ENCODE data around the gene PPP1R2. TPM values are rescaled to one million over a fixed set of nuclear protein-coding genes. Genes with fewer than 3 reads are reported as not detected.

The PPP1R2 gene
- total and polyA plus RNA-seq, 2 of the 13 experiments (the other 11 are each of a cell fraction or from before 2014, with no cell fraction given) = 36.5 to 86.5 TPM

DNA sequence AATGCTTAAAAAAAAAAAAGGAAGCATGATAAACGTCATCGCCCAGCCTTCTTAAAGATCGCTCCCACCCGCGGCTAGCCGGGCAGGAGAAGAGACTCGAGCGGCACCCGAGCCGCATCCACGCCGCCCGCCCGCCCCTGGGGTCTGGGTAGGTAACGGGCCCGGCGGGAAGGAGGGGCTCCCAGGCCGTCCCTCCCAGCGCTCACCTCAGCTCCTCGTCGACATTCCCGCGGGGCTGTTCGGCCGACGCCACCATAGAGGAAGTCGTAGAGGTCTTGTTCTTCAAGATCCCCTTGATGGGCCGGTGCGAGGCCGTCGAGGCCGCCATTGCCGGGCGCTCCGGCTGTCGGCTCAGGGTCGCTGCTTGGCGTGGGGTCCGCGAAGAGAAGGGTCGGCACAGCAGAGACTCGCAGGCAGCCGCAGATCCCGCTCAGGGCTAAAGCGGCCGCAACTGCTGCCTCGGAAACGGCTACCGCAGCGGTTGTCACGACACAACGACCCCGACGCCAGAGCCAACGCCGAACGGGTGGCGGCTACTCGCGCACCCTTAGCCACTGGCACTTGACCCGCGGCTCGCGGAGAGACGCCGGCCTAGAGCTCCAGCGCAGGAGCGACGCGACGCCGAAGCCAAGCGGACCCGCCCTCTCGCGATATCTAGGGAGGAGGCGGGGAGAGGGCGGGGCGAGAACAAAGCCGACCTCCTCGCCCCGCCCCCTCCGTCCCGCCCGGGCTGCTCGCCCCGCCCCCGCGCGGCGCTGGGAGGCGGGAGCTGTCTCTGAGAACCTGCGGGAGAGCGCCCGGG is at the start of gene PPP1R2 (continued):
- no peak for TF ChIP-seq LCORL (IDR thresholded peaks at IDR 0.05)
- peak; percentile 87 for TF ChIP-seq LCORL (CRISPR knock-in tag; IDR thresholded peaks at IDR 0.05)
- no peak for TF ChIP-seq ZNF484 (CRISPR knock-in tag; IDR thresholded peaks at IDR 0.05; ENCODE audit: borderline replicate concordance, low read depth)
- TF ChIP-seq, protein P1, sequence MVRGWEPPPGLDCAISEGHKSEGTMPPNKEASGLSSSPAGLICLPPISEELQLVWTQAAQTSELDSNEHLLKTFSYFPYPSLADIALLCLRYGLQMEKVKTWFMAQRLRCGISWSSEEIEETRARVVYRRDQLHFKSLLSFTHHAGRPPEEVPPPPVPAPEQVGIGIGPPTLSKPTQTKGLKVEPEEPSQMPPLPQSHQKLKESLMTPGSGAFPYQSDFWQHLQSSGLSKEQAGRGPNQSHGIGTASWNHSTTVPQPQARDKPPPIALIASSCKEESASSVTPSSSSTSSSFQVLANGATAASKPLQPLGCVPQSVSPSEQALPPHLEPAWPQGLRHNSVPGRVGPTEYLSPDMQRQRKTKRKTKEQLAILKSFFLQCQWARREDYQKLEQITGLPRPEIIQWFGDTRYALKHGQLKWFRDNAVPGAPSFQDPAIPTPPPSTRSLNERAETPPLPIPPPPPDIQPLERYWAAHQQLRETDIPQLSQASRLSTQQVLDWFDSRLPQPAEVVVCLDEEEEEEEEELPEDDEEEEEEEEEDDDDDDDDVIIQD (CRISPR knock-in tag; IDR thresholded peaks at IDR 0.05; ENCODE audit: low read depth) = 0 out of 2 replicates have a peak, but pooled peaks have one; percentile 43
- TF ChIP-seq, protein P2, sequence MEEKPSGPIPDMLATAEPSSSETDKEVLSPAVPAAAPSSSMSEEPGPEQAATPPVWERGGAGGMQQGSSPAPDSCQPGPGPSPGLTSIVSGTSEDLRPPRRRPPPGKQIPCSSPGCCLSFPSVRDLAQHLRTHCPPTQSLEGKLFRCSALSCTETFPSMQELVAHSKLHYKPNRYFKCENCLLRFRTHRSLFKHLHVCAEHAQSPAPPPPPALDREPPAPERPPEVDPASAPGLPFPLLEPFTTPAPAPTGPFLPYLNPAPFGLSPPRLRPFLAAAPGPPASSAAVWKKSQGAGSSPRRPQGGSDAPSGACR (CRISPR knock-in tag; IDR thresholded peaks at IDR 0.05) = peak; percentile 87; the same call in 1 of the 2 replicates
- TF ChIP-seq ARID2 (CRISPR knock-in tag; IDR thresholded peaks at IDR 0.05; ENCODE audit: borderline replicate concordance) = 0 out of 2 replicates have a peak, but pooled peaks have one; percentile 79
- 0 out of 2 replicates have a peak, but pooled peaks have one; percentile 59 for TF ChIP-seq SIX4 (CRISPR knock-in tag; IDR thresholded peaks at IDR 0.05)
- TF ChIP-seq, protein P3, sequence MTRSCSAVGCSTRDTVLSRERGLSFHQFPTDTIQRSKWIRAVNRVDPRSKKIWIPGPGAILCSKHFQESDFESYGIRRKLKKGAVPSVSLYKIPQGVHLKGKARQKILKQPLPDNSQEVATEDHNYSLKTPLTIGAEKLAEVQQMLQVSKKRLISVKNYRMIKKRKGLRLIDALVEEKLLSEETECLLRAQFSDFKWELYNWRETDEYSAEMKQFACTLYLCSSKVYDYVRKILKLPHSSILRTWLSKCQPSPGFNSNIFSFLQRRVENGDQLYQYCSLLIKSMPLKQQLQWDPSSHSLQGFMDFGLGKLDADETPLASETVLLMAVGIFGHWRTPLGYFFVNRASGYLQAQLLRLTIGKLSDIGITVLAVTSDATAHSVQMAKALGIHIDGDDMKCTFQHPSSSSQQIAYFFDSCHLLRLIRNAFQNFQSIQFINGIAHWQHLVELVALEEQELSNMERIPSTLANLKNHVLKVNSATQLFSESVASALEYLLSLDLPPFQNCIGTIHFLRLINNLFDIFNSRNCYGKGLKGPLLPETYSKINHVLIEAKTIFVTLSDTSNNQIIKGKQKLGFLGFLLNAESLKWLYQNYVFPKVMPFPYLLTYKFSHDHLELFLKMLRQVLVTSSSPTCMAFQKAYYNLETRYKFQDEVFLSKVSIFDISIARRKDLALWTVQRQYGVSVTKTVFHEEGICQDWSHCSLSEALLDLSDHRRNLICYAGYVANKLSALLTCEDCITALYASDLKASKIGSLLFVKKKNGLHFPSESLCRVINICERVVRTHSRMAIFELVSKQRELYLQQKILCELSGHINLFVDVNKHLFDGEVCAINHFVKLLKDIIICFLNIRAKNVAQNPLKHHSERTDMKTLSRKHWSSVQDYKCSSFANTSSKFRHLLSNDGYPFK (CRISPR knock-in tag; IDR thresholded peaks at IDR 0.05; ENCODE audit: borderline replicate concordance) = peak; percentile 58; the same call in 1 of the 2 replicates
- TF ChIP-seq ZNF768 (CRISPR knock-in tag; IDR thresholded peaks at IDR 0.05) = peak; percentile 59; the same call in 1 of the 2 replicates
- peak; percentile 94 for TF ChIP-seq TAF1 (CRISPR knock-in tag; IDR thresholded peaks at IDR 0.05)
- no peak for TF ChIP-seq XRCC5 (optimal IDR thresholded peaks at IDR 0.05; ENCODE audit: low read length)
- TF ChIP-seq HDAC6 (IDR thresholded peaks at IDR 0.05; ENCODE audit: low read depth, low read length) = no peak
- TF ChIP-seq ZNF749 (CRISPR knock-in tag; IDR thresholded peaks at IDR 0.05; ENCODE audit: borderline replicate concordance) = 0 out of 2 replicates have a peak, but pooled peaks have one; percentile 21
- TF ChIP-seq, protein P4, sequence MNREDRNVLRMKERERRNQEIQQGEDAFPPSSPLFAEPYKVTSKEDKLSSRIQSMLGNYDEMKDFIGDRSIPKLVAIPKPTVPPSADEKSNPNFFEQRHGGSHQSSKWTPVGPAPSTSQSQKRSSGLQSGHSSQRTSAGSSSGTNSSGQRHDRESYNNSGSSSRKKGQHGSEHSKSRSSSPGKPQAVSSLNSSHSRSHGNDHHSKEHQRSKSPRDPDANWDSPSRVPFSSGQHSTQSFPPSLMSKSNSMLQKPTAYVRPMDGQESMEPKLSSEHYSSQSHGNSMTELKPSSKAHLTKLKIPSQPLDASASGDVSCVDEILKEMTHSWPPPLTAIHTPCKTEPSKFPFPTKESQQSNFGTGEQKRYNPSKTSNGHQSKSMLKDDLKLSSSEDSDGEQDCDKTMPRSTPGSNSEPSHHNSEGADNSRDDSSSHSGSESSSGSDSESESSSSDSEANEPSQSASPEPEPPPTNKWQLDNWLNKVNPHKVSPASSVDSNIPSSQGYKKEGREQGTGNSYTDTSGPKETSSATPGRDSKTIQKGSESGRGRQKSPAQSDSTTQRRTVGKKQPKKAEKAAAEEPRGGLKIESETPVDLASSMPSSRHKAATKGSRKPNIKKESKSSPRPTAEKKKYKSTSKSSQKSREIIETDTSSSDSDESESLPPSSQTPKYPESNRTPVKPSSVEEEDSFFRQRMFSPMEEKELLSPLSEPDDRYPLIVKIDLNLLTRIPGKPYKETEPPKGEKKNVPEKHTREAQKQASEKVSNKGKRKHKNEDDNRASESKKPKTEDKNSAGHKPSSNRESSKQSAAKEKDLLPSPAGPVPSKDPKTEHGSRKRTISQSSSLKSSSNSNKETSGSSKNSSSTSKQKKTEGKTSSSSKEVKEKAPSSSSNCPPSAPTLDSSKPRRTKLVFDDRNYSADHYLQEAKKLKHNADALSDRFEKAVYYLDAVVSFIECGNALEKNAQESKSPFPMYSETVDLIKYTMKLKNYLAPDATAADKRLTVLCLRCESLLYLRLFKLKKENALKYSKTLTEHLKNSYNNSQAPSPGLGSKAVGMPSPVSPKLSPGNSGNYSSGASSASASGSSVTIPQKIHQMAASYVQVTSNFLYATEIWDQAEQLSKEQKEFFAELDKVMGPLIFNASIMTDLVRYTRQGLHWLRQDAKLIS (CRISPR knock-in tag; IDR thresholded peaks at IDR 0.05) = peak; percentile 54; the same call in 1 of the 2 replicates
- no peak for TF ChIP-seq HNRNPL (IDR thresholded peaks at IDR 0.05; ENCODE audit: low read depth, low read length)
- TF ChIP-seq ZFP62 (CRISPR knock-in tag; IDR thresholded peaks at IDR 0.05) = no peak
- TF ChIP-seq HNF4A (CRISPR knock-in tag; IDR thresholded peaks at IDR 0.05) = no peak
- TF ChIP-seq, protein P5, sequence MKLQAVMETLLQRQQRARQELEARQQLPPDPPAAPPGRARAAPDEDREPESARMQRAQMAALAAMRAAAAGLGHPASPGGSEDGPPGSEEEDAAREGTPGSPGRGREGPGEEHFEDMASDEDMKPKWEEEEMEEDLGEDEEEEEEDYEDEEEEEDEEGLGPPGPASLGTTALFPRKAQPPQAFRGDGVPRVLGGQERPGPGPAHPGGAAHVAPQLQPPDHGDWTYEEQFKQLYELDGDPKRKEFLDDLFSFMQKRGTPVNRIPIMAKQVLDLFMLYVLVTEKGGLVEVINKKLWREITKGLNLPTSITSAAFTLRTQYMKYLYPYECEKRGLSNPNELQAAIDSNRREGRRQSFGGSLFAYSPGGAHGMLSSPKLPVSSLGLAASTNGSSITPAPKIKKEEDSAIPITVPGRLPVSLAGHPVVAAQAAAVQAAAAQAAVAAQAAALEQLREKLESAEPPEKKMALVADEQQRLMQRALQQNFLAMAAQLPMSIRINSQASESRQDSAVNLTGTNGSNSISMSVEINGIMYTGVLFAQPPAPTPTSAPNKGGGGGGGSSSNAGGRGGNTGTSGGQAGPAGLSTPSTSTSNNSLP (IDR thresholded peaks at IDR 0.05; ENCODE audit: low read depth, low read length) = no peak
